Endothelial cell of umbilical vein (primary cell): Measurements from ENCODE around the gene TOP3A. TPM values are rescaled to one million over a fixed set of nuclear protein-coding genes. Genes with fewer than 3 reads are reported as not detected.

ENCODE experiments used
- BruUV-seq: library from RNA; stranded (reverse); fragments of 400-500 nt; replicated peaks from 2 replicates; lab custom pipeline; 2021; lab: Mats Ljungman, UMichigan
- CTCF ChIA-PET: fragments of 300-600, 350-600 bp; sonication (Branson Sonifier 250); formaldehyde crosslinking; loops from one replicate; lab custom pipeline; 2021; ENCODE audit warnings: antibody characterized with exemption, inconsistent platforms; lab: Charles Lee
- POLR2A ChIA-PET: fragments of 300-600, 350-600 bp; sonication (Branson Sonifier 250); formaldehyde crosslinking; loops from one replicate; lab custom pipeline; 2021; ENCODE audit warnings: antibody characterized with exemption, inconsistent platforms; lab: Charles Lee
- DNase-seq: peaks from one replicate; pipeline ENCODE4 v3.0.0-alpha.2; 2011; ENCODE audit warnings: low read depth, low spot score
- FAIRE-seq: peaks from 2 replicates; lab custom pipeline; 2011; peaks lifted over from hg19 to GRCh38; lab: Jason Lieb, UNC
- H2AFZ ChIP-seq: 2 replicates; pipeline ENCODE4 v1.6.0; 2012; ENCODE audit warnings: low read depth, low read length, control low read depth, inconsistent platforms
- H3K27ac ChIP-seq: 2 replicates; pipeline ENCODE4 v1.5.1; 2011; ENCODE audit warnings: low read depth, mild to moderate bottlenecking, control low read depth, low read length, moderate library complexity; ENCODE audit not compliant: insufficient read depth
- H3K27me3 ChIP-seq, 2 experiments: 2 replicates each; pipeline versions ENCODE4 v1.6.0 to v1.6.1; 2011; ENCODE audit warnings: low read length in 2 of 2, mixed read lengths in 1 of 2; ENCODE audit not compliant: control insufficient read depth in 2 of 2, insufficient read depth in 2 of 2
- H3K36me3 ChIP-seq, 2 experiments: 2 replicates in 1 of 2; 3 replicates in 1 of 2; pipeline ENCODE4 v1.5.1; 2011; ENCODE audit warnings: low read length in 2 of 2, mild to moderate bottlenecking in 1 of 2, moderate library complexity in 1 of 2; ENCODE audit not compliant: control insufficient read depth in 2 of 2, insufficient read depth in 2 of 2; ENCODE audit errors: extremely low read depth in 1 of 2
- H3K4me1 ChIP-seq: 3 replicates; pipeline ENCODE4 v1.5.1; 2011; ENCODE audit warnings: mild to moderate bottlenecking, low read length; ENCODE audit not compliant: control insufficient read depth, insufficient read depth; ENCODE audit errors: extremely low read depth
- H3K4me2 ChIP-seq: 2 replicates; pipeline ENCODE4 v1.6.1; 2011; ENCODE audit warnings: low read length, control low read depth, mixed read lengths; ENCODE audit not compliant: insufficient read depth
- H3K4me3 ChIP-seq, 3 experiments: fragments of 200-600 bp in 1 of 3; sonication (generic), shearing (Covaris generic) in 1 of 3; replicated peaks in 1 of 3; 2 replicates each; pipeline ENCODE4 v1.5.1; 2011 to 2016; ENCODE audit warnings: control low read depth in 3 of 3, low read length in 3 of 3, mild to moderate bottlenecking in 2 of 3, inconsistent platforms in 1 of 3, low read depth in 1 of 3, moderate library complexity in 1 of 3; ENCODE audit not compliant: insufficient read depth in 1 of 3
- H3K79me2 ChIP-seq: 2 replicates; pipeline ENCODE4 v1.6.0; 2012; ENCODE audit warnings: low read length, inconsistent platforms; ENCODE audit not compliant: control insufficient read depth, insufficient read depth
- H3K9ac ChIP-seq: replicated peaks from 2 replicates; pipeline ENCODE3; 2011; ENCODE audit warnings: low read length, control low read depth; ENCODE audit not compliant: insufficient read depth; ENCODE audit errors: extremely low read depth
- H3K9me1 ChIP-seq: replicated peaks from 3 replicates; pipeline ENCODE4 v1.6.0; 2011; ENCODE audit warnings: mild to moderate bottlenecking, low read length; ENCODE audit not compliant: control insufficient read depth, insufficient read depth; ENCODE audit errors: extremely low read depth
- H3K9me3 ChIP-seq: replicated peaks from 2 replicates; pipeline ENCODE4 v1.5.1; 2012; ENCODE audit warnings: low read length, inconsistent platforms; ENCODE audit not compliant: control insufficient read depth, insufficient read depth
- H4K20me1 ChIP-seq: replicated peaks from 2 replicates; pipeline ENCODE3; 2011; ENCODE audit warnings: mild to moderate bottlenecking, low read length; ENCODE audit not compliant: control insufficient read depth, insufficient read depth; ENCODE audit errors: extremely low read depth
- EZH2 ChIP-seq: IDR thresholded peaks from 2 replicates; pipeline ENCODE4 v1.6.1; 2012; ENCODE audit warnings: borderline replicate concordance, low read depth, mild to moderate bottlenecking, moderate library complexity, low read length, inconsistent platforms; ENCODE audit not compliant: severe bottlenecking
- FOS ChIP-seq: IDR thresholded peaks from 2 replicates; pipeline ENCODE4 v1.6.1; 2011; ENCODE audit warnings: mild to moderate bottlenecking, low read length, moderate library complexity, borderline replicate concordance; ENCODE audit not compliant: insufficient read depth
- JUN ChIP-seq: IDR thresholded peaks from 2 replicates; pipeline ENCODE4 v1.6.1; 2011; ENCODE audit warnings: borderline replicate concordance, low read depth; ENCODE audit not compliant: insufficient read length, insufficient read depth
- MYC ChIP-seq: IDR thresholded peaks from one replicate; pipeline ENCODE4 v1.6.1; 2011; ENCODE audit warnings: mild to moderate bottlenecking, low read depth, low read length
- POLR2A ChIP-seq: IDR thresholded peaks from 2 replicates; pipeline ENCODE4 v1.6.1; 2012; ENCODE audit warnings: low read depth, mild to moderate bottlenecking, control low read depth, low read length
- POLR2AphosphoS5 ChIP-seq: IDR thresholded peaks from 2 replicates; pipeline ENCODE4 v1.6.1; 2012; ENCODE audit warnings: low read depth, mild to moderate bottlenecking, control low read depth, low read length, moderate library complexity; ENCODE audit not compliant: insufficient read depth
- dilution Hi-C: fragments of 300-500 bp; cut with MboI; formaldehyde crosslinking; loops from one replicate; pipeline ENCODE4 v1.15.0; 2019; ENCODE audit warnings: low sequenced_read_pairs; ENCODE audit not compliant: extremely low pct_ligation_motif_present
- intact Hi-C: fragments of 100-400 bp; cut with micrococcal nuclease; formaldehyde crosslinking; loops from one replicate; pipeline ENCODE4 v1.10.0; 2022
- polyA plus RNA-seq, 4 experiments: library from polyadenylated mRNA; depleted of rRNA in 3 of 4; stranded (reverse) in 3 of 4; unstranded in 1 of 4; fragments of >200 nt; gene quantifications; 2 replicates each; pipeline versions ENCODE4 v1.2.1 to v1.2.3, GENCODE V29; 2011 to 2012; ENCODE audit warnings: missing spikeins in 1 of 4
- total RNA-seq: library from RNA; stranded (reverse); gene quantifications from 2 replicates; pipeline ENCODE4 v1.2.3, GENCODE V29; 2021

TOP3A gene
- total and polyA plus RNA-seq, 2 donors (not counting 3 experiments of a cell fraction or from before 2014, with no cell fraction given) = 20.4 to 53.1 TPM

- intact Hi-C loops = no loop called here
- TF ChIP-seq MYC = no peak
- TF ChIP-seq JUN = no peak
- TF ChIP-seq EZH2 = no peak
- TF ChIP-seq POLR2AphosphoS5 = no peak
- TF ChIP-seq POLR2A = no peak
- TF ChIP-seq FOS = no peak
- H3K79me2 ChIP-seq = no peaks in the 10 kb centered on the region
- H3K4me3 ChIP-seq = no peak overlapping the region
- H3K36me3 ChIP-seq = peaks cover 18 to 29% of the 10 kb centered on the region in 2 experiments
- POLR2A ChIA-PET = no interaction called here
- dilution Hi-C loops = no loop called here
- DNase-seq (no peak), FAIRE-seq (no peak)
- H3K9me1 ChIP-seq = no peaks in the 10 kb centered on the region
- no peak overlapping the region for H3K4me2 ChIP-seq
- H4K20me1 ChIP-seq = no peaks in the 10 kb centered on the region
- no peaks in the 10 kb centered on the region for H3K9me3 ChIP-seq
- no peaks in the 10 kb centered on the region for H3K27me3 ChIP-seq
- no peak overlapping the region for H3K9ac ChIP-seq
- H3K27ac ChIP-seq = no peak overlapping the region
- no peak overlapping the region for H2AFZ ChIP-seq
- CTCF ChIA-PET = no interaction called here
- no TSS peak for BruUV-seq
- H3K4me1 ChIP-seq = no peaks in the 10 kb centered on the region
Observed at GRCh38 chr17:18291718-18292540, 22.9 kb downstream of the TOP3A start.

GRCh38 chr17:18285296-18285695 lies 29.5 kb downstream of the TOP3A start:
- intact Hi-C loops = no loop called here
- Histone ChIP-seq H3K36me3 (peaks cover 30 to 45% of the 10 kb centered on the region in 2 experiments), H3K4me1 (no peaks in the 10 kb centered on the region), H4K20me1 (no peaks in the 10 kb centered on the region), H3K9me3 (no peaks in the 10 kb centered on the region), H3K9me1 (no peaks in the 10 kb centered on the region), H3K4me3 (no peak overlapping the region), H2AFZ (no peak overlapping the region), H3K79me2 (no peaks in the 10 kb centered on the region), H3K9ac (no peak overlapping the region), H3K4me2 (no peak overlapping the region), H3K27ac (no peak overlapping the region), H3K27me3 (no peaks in the 10 kb centered on the region)
- no peak for DNase-seq
- ChIA-PET CTCF (interaction anchor here (0.7 to 1.0 kb wide), 2 partner anchors 10 to 37 kb away, joined by 3 read pairs; no protein-coding TSS in a partner anchor), POLR2A (no interaction called here)
- TF ChIP-seq POLR2AphosphoS5 = no peak
- no peak for TF ChIP-seq EZH2
- dilution Hi-C loops = no loop called here
- FAIRE-seq = no peak
- no TSS peak for BruUV-seq
